HFFc6 (cell line): ENCODE measurements around the gene PATL1. TPM values are rescaled to one million over a fixed set of nuclear protein-coding genes. Genes with fewer than 3 reads are reported as not detected.
"Not testable (repeated sequence)": the region's sequence is repeated elsewhere in the genome, so short reads cannot be mapped to it uniquely, and the experiment has no call there.

Source experiments
- DNase-seq: peaks from one replicate; pipeline ENCODE4 v3.0.0-alpha.2; 2018
- H3K27ac Mint-ChIP-seq: 2 replicates; pipeline ENCODE4 v1.8.0; 2020; ENCODE audit warnings: mild to moderate bottlenecking, mixed read lengths
- H3K27me3 Mint-ChIP-seq: 2 replicates; pipeline ENCODE4 v1.8.0; 2021; ENCODE audit warnings: mild to moderate bottlenecking, moderate library complexity, mixed read lengths; ENCODE audit not compliant: insufficient read depth
- H3K36me3 Mint-ChIP-seq: 2 replicates; pipeline ENCODE4 v1.8.0; 2021; ENCODE audit warnings: low read depth, mixed read lengths
- H3K4me1 Mint-ChIP-seq: 2 replicates; pipeline ENCODE4 v1.8.0; 2020; ENCODE audit warnings: low read depth, mixed read lengths
- H3K4me3 Mint-ChIP-seq: 2 replicates; pipeline ENCODE4 v1.8.0; 2020; ENCODE audit warnings: mild to moderate bottlenecking, moderate library complexity, mixed read lengths
- H3K9me3 Mint-ChIP-seq: 2 replicates; pipeline ENCODE4 v1.8.0; 2020; ENCODE audit warnings: mild to moderate bottlenecking, mixed read lengths
- total RNA-seq, 6 experiments: library from RNA; stranded (reverse); fragmentation: NEBNext Ultra II Directional; extraction: Animal tissue kit (Norgen Biotek cat#: 25700); gene quantifications; 2 replicates in 1 of 6; 3 replicates in 5 of 6; pipeline ENCODE4 v1.2.3, GENCODE V29; 2021
- TF ChIP-seq, protein P1 (sequence below): fragments of 200-600 bp; sonication (generic); IDR thresholded peaks from 2 replicates; pipeline ENCODE4 v1.5.0; 2021; ENCODE audit warnings: antibody characterized with exemption, mild to moderate bottlenecking

The PATL1 gene
- total RNA-seq, 6 experiments from 2014 or later = 29.0 to 40.3 (median 35.2) TPM

DNA sequence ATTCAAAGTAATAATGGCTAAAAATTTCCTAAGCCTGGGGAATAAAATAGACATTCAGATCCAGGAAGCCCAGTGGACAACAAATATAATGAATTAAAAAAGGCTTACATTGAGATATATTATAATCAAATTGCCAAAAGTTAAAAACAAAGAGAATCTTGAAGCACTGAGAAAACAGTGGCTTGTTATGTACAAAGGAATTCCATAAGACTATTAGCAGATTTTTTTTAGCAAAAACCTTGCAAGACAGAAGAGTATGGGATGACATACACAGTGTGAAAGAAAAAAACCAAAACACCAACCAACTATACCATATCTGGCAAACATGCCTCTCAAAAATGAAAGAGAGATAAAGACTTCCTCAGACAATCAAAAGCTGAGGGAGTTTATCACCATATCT is 24.1 kb upstream of the PATL1 start:
- Mint-ChIP-seq H3K4me3 (no peak overlapping the region), H3K9me3 (peaks cover 22% of the 10 kb centered on the region), H3K27ac (no peak overlapping the region), H3K27me3 (peaks cover 3% of the 10 kb centered on the region), H3K36me3 (peaks cover 16% of the 10 kb centered on the region), H3K4me1 (no peaks in the 10 kb centered on the region)
- no peak for DNase-seq
- TF ChIP-seq, protein P1, sequence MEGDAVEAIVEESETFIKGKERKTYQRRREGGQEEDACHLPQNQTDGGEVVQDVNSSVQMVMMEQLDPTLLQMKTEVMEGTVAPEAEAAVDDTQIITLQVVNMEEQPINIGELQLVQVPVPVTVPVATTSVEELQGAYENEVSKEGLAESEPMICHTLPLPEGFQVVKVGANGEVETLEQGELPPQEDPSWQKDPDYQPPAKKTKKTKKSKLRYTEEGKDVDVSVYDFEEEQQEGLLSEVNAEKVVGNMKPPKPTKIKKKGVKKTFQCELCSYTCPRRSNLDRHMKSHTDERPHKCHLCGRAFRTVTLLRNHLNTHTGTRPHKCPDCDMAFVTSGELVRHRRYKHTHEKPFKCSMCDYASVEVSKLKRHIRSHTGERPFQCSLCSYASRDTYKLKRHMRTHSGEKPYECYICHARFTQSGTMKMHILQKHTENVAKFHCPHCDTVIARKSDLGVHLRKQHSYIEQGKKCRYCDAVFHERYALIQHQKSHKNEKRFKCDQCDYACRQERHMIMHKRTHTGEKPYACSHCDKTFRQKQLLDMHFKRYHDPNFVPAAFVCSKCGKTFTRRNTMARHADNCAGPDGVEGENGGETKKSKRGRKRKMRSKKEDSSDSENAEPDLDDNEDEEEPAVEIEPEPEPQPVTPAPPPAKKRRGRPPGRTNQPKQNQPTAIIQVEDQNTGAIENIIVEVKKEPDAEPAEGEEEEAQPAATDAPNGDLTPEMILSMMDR = no peak

DNA sequence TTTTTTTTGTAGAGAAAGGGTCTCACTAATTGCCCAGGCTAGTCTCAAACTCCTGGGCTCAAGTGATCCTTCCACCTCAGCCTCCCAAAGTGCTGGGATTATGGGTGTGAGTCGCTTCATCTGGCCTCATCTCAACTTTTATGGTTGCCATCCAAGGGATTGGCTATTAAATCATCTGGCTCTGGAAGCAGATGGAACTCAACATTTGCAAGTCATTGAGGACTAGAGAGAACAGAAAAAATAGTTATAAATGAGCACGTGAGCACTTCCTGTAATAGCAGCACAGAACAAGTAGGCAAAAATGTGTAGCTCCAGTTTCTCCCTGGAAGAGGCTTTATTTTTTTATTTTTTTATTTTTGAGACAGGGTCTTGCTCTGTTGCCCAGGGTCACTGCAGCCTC is 22.3 kb upstream of the PATL1 start:
- peaks cover 22% of the 10 kb centered on the region for H3K9me3 Mint-ChIP-seq
- H3K4me1 Mint-ChIP-seq = no peaks in the 10 kb centered on the region
- DNase-seq = no peak
- H3K36me3 Mint-ChIP-seq = peaks cover 16% of the 10 kb centered on the region
- H3K27ac Mint-ChIP-seq = no peak overlapping the region
- H3K27me3 Mint-ChIP-seq = peaks cover 2% of the 10 kb centered on the region
- no peak overlapping the region for H3K4me3 Mint-ChIP-seq
- TF ChIP-seq, protein P1 = no peak

DNA sequence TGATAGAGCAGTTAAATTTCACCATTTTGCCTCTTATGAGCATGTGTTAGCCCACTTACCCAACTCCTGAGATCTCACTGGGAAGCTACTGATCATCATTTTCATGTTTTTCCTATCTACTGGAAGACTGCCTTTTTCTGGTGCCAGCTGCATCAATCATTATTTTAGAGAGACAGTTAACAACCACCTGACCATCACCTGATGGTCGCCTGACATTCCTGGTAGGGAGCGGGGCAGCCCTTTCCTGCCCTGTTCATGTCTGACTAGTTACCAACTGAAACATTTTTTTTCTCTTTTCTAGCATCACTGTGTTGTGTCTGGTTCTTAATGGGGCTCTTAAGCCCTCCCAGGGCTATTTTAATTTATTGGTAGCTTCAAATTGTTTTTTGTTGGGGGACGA is 20.2 kb upstream of the PATL1 start:
- H3K4me1 Mint-ChIP-seq = no peaks in the 10 kb centered on the region
- H3K36me3 Mint-ChIP-seq = peaks cover 16% of the 10 kb centered on the region
- H3K4me3 Mint-ChIP-seq = no peak overlapping the region
- DNase-seq = no peak
- H3K27me3 Mint-ChIP-seq = peaks cover 4% of the 10 kb centered on the region
- TF ChIP-seq, protein P1 = no peak
- peaks cover 19% of the 10 kb centered on the region for H3K9me3 Mint-ChIP-seq
- H3K27ac Mint-ChIP-seq = no peak overlapping the region

DNA sequence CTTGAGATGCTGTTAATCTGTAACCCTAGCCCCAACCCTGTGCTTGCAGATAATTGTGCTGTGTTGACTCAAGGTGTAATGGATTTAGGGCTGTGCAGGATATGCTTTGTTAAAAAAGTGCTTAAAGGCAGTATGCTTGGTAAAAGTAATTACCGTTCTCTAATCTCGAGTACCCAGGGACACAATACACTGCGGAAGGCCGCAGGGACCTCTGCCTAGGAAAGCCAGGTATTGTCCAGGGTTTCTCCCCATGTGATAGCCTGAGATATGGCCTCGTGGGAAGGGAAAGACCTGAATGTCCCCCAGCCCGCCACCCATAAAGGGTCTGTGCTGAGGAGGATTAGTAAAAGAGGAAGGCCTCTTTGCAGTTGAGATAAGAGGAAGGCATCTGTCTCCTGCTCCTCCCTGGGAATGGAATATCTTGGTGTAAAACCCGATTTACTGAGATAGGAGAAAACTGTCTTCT is 12.5 kb upstream of the PATL1 start:
- peaks cover 29% of the 10 kb centered on the region for H3K4me1 Mint-ChIP-seq
- H3K36me3 Mint-ChIP-seq, H3K27ac Mint-ChIP-seq, H3K27me3 Mint-ChIP-seq, H3K4me3 Mint-ChIP-seq, DNase-seq, H3K9me3 Mint-ChIP-seq: not testable (repeated sequence)

DNA sequence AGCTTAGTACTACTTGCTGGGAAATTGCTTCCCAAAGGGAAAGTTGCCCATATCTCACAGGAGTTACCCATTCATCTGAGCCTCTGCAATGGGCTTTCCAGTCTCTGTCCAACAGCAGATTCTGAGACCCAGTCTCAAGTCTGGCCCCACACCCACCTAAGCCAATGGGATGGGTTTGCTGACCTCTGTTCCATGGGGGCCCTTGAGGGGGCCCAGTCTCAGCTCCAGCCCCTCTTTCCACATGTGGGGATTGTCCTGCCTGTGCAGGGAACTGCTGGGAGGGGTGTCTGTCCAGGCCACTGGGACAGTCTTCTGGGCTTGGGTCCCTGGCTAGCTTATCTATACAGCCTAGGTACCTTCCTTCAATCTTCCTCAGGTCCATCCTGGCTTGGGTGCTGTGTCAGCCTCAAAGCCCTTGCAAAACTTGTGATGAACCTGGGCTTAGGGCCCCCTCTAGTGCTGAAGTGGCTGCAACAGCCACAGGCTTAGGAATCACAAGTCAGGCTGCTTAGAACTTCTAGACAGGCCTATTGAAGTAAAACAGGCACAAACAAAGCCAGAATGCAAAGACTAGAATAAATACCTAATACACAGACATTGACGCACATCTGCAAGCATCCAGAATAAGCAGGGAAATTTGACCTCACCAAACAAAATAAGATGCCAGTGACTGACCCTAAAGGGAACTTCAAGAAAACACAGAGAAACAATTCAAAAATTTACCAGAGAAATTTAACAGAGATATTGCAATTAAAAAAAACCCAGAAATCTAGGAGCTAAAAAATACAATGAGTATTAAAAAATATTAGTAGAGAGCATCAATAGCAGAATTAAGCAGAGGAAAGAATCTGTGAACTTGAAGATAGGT is 11.7 kb upstream of the PATL1 start:
- H3K27ac Mint-ChIP-seq = no peak overlapping the region
- TF ChIP-seq, protein P1 = peak; percentile 85
- no peaks in the 10 kb centered on the region for H3K9me3 Mint-ChIP-seq
- peaks cover 29% of the 10 kb centered on the region for H3K4me1 Mint-ChIP-seq
- H3K27me3 Mint-ChIP-seq = peaks cover 2% of the 10 kb centered on the region; the same call in 1 of the 2 replicates
- DNase-seq = peak; percentile 78
- no peaks in the 10 kb centered on the region for H3K36me3 Mint-ChIP-seq
- H3K4me3 Mint-ChIP-seq = no peak overlapping the region

DNA sequence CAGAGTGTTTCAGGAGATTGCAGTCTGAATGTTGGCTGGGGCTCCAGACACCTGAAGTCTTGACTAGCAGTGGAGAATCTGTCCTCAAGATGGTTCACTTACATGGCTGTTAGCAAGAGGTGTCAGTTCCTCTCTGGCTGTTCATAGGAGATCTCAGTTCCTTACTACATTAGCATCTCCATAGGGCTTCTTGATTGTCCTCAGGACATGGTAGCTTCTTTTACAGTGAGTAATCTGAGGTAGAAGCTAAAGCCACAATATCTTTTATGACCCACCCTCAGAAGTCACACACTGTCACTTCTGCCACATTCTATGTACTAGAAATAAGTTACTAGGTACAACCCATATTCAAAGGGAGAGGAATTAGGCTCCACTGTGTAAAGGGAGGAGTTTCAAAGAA is 10.5 kb upstream of the PATL1 start:
- Mint-ChIP-seq H3K4me1 (peaks cover 29% of the 10 kb centered on the region), H3K36me3 (no peaks in the 10 kb centered on the region), H3K27ac (peak overlapping the region; percentile 67; the same call in 1 of the 2 replicates), H3K9me3 (no peaks in the 10 kb centered on the region), H3K4me3 (no peak overlapping the region), H3K27me3 (peaks cover 2% of the 10 kb centered on the region; the same call in 1 of the 2 replicates)
- TF ChIP-seq, protein P1 = no peak
- no peak for DNase-seq
